B cell (primary cell): ENCODE data around the gene MGMT.

Source experiments
- CTCF ChIP-seq: fragments of 200-600 bp; IDR thresholded peaks from one replicate; pipeline ENCODE4 v1.8.0; 2022; ENCODE audit warnings: antibody characterized with exemption, mild to moderate bottlenecking
- EZH2 ChIP-seq: IDR thresholded peaks from 2 replicates; pipeline ENCODE4 v1.6.1; 2012; ENCODE audit warnings: borderline replicate concordance, low read depth, mild to moderate bottlenecking, moderate library complexity, low read length; ENCODE audit not compliant: insufficient read depth, poor library complexity, severe bottlenecking

- TF ChIP-seq CTCF (no peak), EZH2 (no peak)
Measured at GRCh38 chr10:129814681-129815646, 347.9 kb downstream of the MGMT start.
